IPS-15b (cell line): Measurements from ENCODE around the gene LRIF1.
"Not testable (repeated sequence)": the region's sequence is repeated elsewhere in the genome, so short reads cannot be mapped to it uniquely, and the experiment has no call there.

Experiments used
- H3K27me3 ChIP-seq: one replicate; pipeline ENCODE4 v1.6.1; 2013; ENCODE audit warnings: low read length; ENCODE audit not compliant: control insufficient read depth, insufficient read depth
- H3K36me3 ChIP-seq: one replicate; pipeline ENCODE4 v1.6.1; 2013; ENCODE audit warnings: low read length; ENCODE audit not compliant: control insufficient read depth, insufficient read depth
- H3K4me1 ChIP-seq: one replicate; pipeline ENCODE4 v1.6.1; 2013; ENCODE audit warnings: mild to moderate bottlenecking, low read length; ENCODE audit not compliant: control insufficient read depth, insufficient read depth
- H3K4me3 ChIP-seq: one replicate; pipeline ENCODE4 v1.5.1; 2013; ENCODE audit warnings: low read depth, low read length
- H3K9ac ChIP-seq: one replicate; pipeline ENCODE4 v1.6.1; 2013; ENCODE audit warnings: low read depth, mild to moderate bottlenecking, low read length
- H3K9me3 ChIP-seq: one replicate; pipeline ENCODE4 v1.6.1; 2013; ENCODE audit warnings: mild to moderate bottlenecking, low read length; ENCODE audit not compliant: control insufficient read depth, insufficient read depth

Gene LRIF1

DNA sequence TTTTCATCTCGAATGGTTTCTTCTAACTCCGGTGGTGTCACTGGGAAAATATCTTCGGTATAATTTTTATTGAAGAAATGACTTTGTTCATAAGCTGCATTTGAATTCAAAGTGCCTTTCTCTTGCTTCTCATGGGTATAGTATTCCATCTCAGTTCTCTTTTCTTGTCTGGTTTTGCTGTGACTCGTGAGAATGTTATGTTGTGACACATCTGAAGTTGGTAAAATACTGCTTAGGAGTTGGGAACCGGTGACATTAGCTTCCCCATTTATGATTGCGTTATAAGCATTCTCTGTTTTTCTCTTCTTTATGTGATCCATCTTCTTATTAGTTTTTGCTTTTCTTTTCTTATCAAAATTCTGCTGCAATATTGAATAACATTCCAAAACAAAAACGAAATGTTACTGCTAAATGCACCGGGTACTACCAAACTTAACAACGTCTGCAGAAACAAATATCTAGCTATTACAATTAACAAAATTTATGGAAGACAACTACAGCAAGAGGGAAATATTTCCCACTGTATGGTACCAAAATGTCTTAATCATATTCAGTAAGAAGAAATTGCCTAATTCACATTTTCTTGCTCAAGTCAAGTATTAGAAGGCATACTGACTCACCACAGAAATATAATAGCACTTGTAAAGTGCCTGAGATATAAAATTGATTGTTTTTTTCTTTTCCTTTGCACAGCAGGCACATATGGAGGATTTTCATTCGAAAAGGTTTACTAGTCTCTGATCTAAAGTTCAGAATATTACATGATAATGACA is 15.5 kb downstream of the LRIF1 start:
- Histone ChIP-seq H3K9ac (no peak overlapping the region), H3K4me1 (no peaks in the 10 kb centered on the region), H3K36me3 (peaks cover 4% of the 10 kb centered on the region), H3K9me3 (no peaks in the 10 kb centered on the region), H3K27me3 (no peaks in the 10 kb centered on the region), H3K4me3 (no peak overlapping the region)

GRCh38 chr1:110945626-110946025 is 18.1 kb downstream of the LRIF1 start:
- H3K4me3 ChIP-seq: no peak overlapping the region
- no peaks in the 10 kb centered on the region for H3K4me1 ChIP-seq
- H3K9me3 ChIP-seq: no peaks in the 10 kb centered on the region
- H3K36me3 ChIP-seq: peaks cover 4% of the 10 kb centered on the region
- H3K27me3 ChIP-seq: no peaks in the 10 kb centered on the region
- H3K9ac ChIP-seq: no peak overlapping the region

DNA sequence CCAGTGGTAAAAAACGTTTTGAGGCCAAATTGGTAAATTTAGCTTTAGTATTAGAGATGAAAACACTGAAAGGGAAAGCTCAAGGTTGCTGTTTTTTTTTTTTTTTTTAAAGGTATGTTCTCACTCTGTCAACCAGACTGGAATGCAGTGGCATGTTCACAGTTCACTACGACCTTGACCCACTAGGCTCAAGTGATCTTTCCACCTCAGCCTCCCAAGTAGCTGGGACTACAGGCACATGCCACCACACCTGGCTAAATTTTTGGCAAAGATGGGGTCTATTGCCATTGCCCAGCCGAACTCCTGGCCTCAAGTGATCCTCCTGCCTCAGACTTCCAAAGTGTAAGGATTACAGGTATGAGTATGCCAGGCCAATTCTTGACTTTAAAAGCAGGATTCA is 18.9 kb downstream of the LRIF1 start:
- H3K9me3 ChIP-seq: no peaks in the 10 kb centered on the region
- H3K9ac ChIP-seq: no peak overlapping the region
- no peak overlapping the region for H3K4me3 ChIP-seq
- H3K36me3 ChIP-seq: peaks cover 2% of the 10 kb centered on the region
- H3K4me1 ChIP-seq: no peaks in the 10 kb centered on the region
- H3K27me3 ChIP-seq: no peaks in the 10 kb centered on the region

- no peaks in the 10 kb centered on the region for H3K27me3 ChIP-seq
- no peak overlapping the region for H3K9ac ChIP-seq
- no peaks in the 10 kb centered on the region for H3K36me3 ChIP-seq
- H3K4me3 ChIP-seq: no peak overlapping the region
- no peaks in the 10 kb centered on the region for H3K9me3 ChIP-seq
- no peaks in the 10 kb centered on the region for H3K4me1 ChIP-seq
Observed at GRCh38 chr1:110936567-110936966, 27.2 kb downstream of the LRIF1 start.

DNA sequence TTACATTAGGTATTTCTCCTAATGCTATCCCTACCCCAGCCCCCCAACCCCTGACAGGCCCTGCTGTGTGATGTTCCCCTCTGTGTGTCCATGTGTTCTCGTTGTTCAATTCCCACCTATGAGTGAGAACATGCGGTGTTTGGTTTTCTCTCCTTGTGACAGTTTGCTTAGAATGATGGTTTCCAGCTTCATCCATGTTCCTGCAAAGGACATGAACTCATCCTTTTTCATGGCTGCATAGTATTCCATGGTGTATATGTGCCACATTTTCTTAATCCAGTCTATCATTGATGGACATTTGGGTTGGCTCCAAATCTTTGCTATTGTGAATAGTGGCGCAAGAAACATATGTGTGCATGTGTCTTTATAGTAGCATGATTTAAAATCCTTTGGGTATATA is 32.6 kb downstream of the LRIF1 start:
- H3K4me3 ChIP-seq, H3K9me3 ChIP-seq, H3K9ac ChIP-seq, H3K27me3 ChIP-seq, H3K4me1 ChIP-seq, H3K36me3 ChIP-seq: not testable (repeated sequence)

- Histone ChIP-seq H3K27me3 (no peaks in the 10 kb centered on the region), H3K36me3 (no peaks in the 10 kb centered on the region)
Observed at GRCh38 chr1:110928904-110929303, 34.8 kb downstream of the LRIF1 start.

GRCh38 chr1:110928191-110928590 is 35.5 kb downstream of the LRIF1 start:
- no peaks in the 10 kb centered on the region for H3K36me3 ChIP-seq
- H3K4me1 ChIP-seq: peaks cover 2% of the 10 kb centered on the region

More at GRCh38 chr1:110928904-110929303, 34.8 kb downstream of the LRIF1 start:
- H3K9me3 ChIP-seq: no peaks in the 10 kb centered on the region
- H3K4me1 ChIP-seq: peaks cover 2% of the 10 kb centered on the region
- no peak overlapping the region for H3K4me3 ChIP-seq
- no peak overlapping the region for H3K9ac ChIP-seq

DNA sequence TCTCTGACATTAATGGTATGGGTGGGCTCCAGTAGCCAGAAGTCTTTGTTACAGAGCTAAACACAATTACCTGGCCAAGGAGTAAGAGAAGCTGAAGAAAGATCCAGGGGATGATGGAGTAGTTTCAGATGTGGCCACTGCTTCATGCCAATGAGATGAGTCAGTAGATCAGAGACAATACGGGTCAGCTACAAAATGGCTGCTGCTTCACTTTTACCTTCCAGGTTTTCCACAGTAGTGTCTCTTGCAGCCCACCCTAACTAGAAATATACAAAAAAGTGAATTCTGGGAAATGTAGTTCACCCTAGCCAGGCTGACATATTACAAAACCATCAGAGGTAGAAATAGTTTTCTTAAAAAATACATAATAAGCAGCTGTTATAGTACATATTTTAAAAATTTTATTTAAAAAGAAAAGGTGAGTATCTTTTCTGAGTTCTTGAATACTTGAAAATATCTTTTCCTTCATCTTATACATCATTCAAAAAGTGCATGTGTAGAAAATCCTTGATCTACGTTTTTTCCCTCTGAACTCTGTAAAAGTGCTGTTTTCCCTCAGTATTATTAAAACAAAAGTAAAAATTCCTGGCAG is 36.1 kb downstream of the LRIF1 start:
- Histone ChIP-seq H3K9ac (no peak overlapping the region), H3K4me1 (peaks cover 2% of the 10 kb centered on the region), H3K9me3 (no peaks in the 10 kb centered on the region), H3K36me3 (no peaks in the 10 kb centered on the region), H3K27me3 (no peaks in the 10 kb centered on the region), H3K4me3 (no peak overlapping the region)

More at GRCh38 chr1:110928191-110928590, 35.5 kb downstream of the LRIF1 start:
- no peaks in the 10 kb centered on the region for H3K9me3 ChIP-seq
- H3K4me3 ChIP-seq: no peak overlapping the region
- H3K9ac ChIP-seq: no peak overlapping the region
- H3K27me3 ChIP-seq: no peaks in the 10 kb centered on the region

- Histone ChIP-seq H3K4me3 (no peak overlapping the region), H3K36me3 (no peaks in the 10 kb centered on the region), H3K9ac (no peak overlapping the region), H3K4me1 (peaks cover 2% of the 10 kb centered on the region), H3K27me3 (no peaks in the 10 kb centered on the region), H3K9me3 (no peaks in the 10 kb centered on the region)
Observed at GRCh38 chr1:110921953-110922352, 41.8 kb downstream of the LRIF1 start.

- Histone ChIP-seq H3K9ac (no peak overlapping the region), H3K9me3 (no peaks in the 10 kb centered on the region), H3K27me3 (no peaks in the 10 kb centered on the region), H3K36me3 (no peaks in the 10 kb centered on the region), H3K4me1 (peaks cover 6% of the 10 kb centered on the region), H3K4me3 (no peak overlapping the region)
Observed at GRCh38 chr1:110918016-110918415, 45.7 kb downstream of the LRIF1 start.

DNA sequence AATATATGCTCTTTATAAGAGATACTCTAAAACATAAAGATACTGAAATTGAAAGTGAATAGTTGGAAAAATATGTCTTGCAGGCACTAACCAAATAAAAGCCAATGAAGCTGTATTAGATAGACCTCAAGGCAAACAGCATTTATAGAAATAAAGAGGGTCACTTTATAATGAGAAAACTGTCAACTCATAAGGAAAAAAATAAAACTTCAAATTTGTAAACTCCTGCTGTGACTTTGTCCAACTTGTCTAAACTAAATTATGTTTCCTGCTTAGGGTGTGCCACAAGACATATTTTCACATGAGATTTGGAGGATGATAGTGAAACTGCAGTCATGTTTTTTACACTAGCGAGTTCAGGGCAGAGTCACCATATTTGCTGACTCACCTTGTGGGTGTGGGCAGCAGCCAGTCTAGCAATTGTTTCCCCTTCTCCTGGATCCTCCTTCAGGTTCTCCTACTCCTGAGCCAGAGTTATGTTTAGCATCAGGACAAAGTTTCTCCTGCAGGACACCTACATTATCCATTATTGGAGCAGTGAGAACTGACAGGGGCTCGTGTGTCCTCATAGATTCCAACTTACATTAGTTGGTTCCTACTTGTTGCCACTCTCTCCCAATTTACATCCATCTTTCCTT is 46.9 kb downstream of the LRIF1 start:
- peaks cover 6% of the 10 kb centered on the region for H3K4me1 ChIP-seq
- H3K4me3 ChIP-seq: no peak overlapping the region
- H3K9ac ChIP-seq: no peak overlapping the region
- no peaks in the 10 kb centered on the region for H3K36me3 ChIP-seq
- no peaks in the 10 kb centered on the region for H3K27me3 ChIP-seq
- no peaks in the 10 kb centered on the region for H3K9me3 ChIP-seq

DNA sequence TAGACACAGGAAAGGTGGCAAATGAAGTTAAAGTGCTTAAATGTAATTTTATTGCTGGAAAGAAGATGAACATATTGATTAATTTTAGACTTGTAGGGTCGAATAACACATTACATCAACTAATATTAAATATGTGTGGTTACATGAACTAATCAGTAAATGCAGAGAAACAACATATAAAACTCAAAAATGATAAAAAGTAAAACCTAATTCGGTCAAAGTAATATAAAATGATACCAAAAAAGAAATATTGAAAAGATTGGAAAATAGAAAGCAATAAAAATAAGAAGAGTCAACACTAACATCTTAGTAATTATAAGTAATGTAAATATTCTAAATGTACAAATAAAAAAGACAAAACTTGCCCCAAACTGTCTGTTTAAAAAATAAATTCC is 47.5 kb downstream of the LRIF1 start:
- Histone ChIP-seq H3K27me3 (no peaks in the 10 kb centered on the region), H3K9me3 (no peaks in the 10 kb centered on the region), H3K36me3 (no peaks in the 10 kb centered on the region), H3K4me3 (no peak overlapping the region), H3K4me1 (peaks cover 6% of the 10 kb centered on the region), H3K9ac (no peak overlapping the region)
